Activated B cell treated with CpG ODN at 0.5 μM for 24 hours (primary cell): Measurements from ENCODE around the gene CEP295NL. TPM values are rescaled to one million over a fixed set of nuclear protein-coding genes. Genes with fewer than 3 reads are reported as not detected.
"Not testable (repeated sequence)": the region's sequence is repeated elsewhere in the genome, so short reads cannot be mapped to it uniquely, and the experiment has no call there.

Experiments used
- ATAC-seq: fragments of 200-7000 bp; cut with Tn5 transposase; one replicate; pipeline ENCODE4 v1.10.0; 2021; ENCODE audit warnings: low read depth, mild to moderate bottlenecking, moderate library complexity
- CTCF ChIA-PET: fragments of 350-600 bp; sonication (Branson Sonifier 250); formaldehyde crosslinking; loops from one replicate; lab custom pipeline; 2021; ENCODE audit warnings: antibody characterized with exemption; lab: Charles Lee
- POLR2A ChIA-PET: fragments of 350-600 bp; sonication (Branson Sonifier 250); formaldehyde crosslinking; loops from one replicate; lab custom pipeline; 2021; ENCODE audit warnings: antibody characterized with exemption; lab: Charles Lee
- DNase-seq: peaks from one replicate; pipeline ENCODE4 v3.0.0; 2022
- H3K27ac Mint-ChIP-seq: one replicate; pipeline ENCODE4 v1.8.0; 2020; ENCODE audit warnings: mixed read lengths
- H3K27me3 Mint-ChIP-seq: one replicate; pipeline ENCODE4 v1.8.0; 2021; ENCODE audit warnings: mixed read lengths
- H3K36me3 Mint-ChIP-seq: one replicate; pipeline ENCODE4 v1.8.0; 2021; ENCODE audit warnings: low read depth, mixed read lengths
- H3K4me1 Mint-ChIP-seq: one replicate; pipeline ENCODE4 v1.8.0; 2021; ENCODE audit warnings: mixed read lengths
- H3K4me3 Mint-ChIP-seq: one replicate; pipeline ENCODE4 v1.8.0; 2020; ENCODE audit warnings: mild to moderate bottlenecking, mixed read lengths
- H3K9me3 Mint-ChIP-seq: one replicate; pipeline ENCODE4 v1.8.0; 2020; ENCODE audit warnings: mixed read lengths
- CTCF ChIP-seq: fragments of 200-600 bp; IDR thresholded peaks from one replicate; pipeline ENCODE4 v1.8.0; 2022; ENCODE audit warnings: antibody characterized with exemption, mild to moderate bottlenecking
- intact Hi-C: fragments of 100-400 bp; cut with micrococcal nuclease; formaldehyde crosslinking; loops from one replicate; pipeline ENCODE4 v1.15.1; 2024
- total RNA-seq: library from RNA; stranded (reverse); gene quantifications from 2 replicates; pipeline ENCODE4 v1.2.3, GENCODE V29; 2022

Gene CEP295NL
- total RNA-seq, 1 donor from 2014 or later: 0.55 TPM

GRCh38 chr17:78870621-78871020 lies 32.4 kb downstream of the CEP295NL start:
- intact Hi-C loops: no loop called here
- Mint-ChIP-seq H3K4me3 (no peak overlapping the region), H3K27me3 (peaks cover 2% of the 10 kb centered on the region), H3K4me1 (peaks cover 3% of the 10 kb centered on the region), H3K36me3 (peaks cover 5% of the 10 kb centered on the region), H3K9me3 (no peaks in the 10 kb centered on the region), H3K27ac (no peak overlapping the region)
- CTCF ChIA-PET: no interaction called here
- no peak for TF ChIP-seq CTCF
- DNase-seq (no peak), ATAC-seq (no peak)
- POLR2A ChIA-PET: no interaction called here

- Mint-ChIP-seq H3K27ac (no peak overlapping the region), H3K27me3 (peaks cover 5% of the 10 kb centered on the region), H3K9me3 (no peaks in the 10 kb centered on the region), H3K4me1 (peaks cover 3% of the 10 kb centered on the region), H3K4me3 (no peak overlapping the region), H3K36me3 (peaks cover 5% of the 10 kb centered on the region)
- ATAC-seq: no peak
- no peak for TF ChIP-seq CTCF
- CTCF ChIA-PET: interaction anchor here (0.8 kb wide), 1 partner anchor 103 kb away, joined by 3 read pairs; no protein-coding TSS in a partner anchor
- DNase-seq: no peak
- intact Hi-C loops: no loop called here
- POLR2A ChIA-PET: interaction anchor here (0.7 kb wide), 1 partner anchor 961 kb away, joined by 4 read pairs; no protein-coding TSS in a partner anchor
Measured at GRCh38 chr17:78868391-78868790, 34.6 kb downstream of the CEP295NL start.

- not testable (repeated sequence) for H3K27ac Mint-ChIP-seq, H3K9me3 Mint-ChIP-seq
- CTCF ChIA-PET: interaction anchor here (1.0 to 4.1 kb wide), 7 partner anchors 19 to 104 kb away, joined by 3 to 54 read pairs (median 9); no protein-coding TSS in a partner anchor
Measured at GRCh38 chr17:78867046-78867445, 36.0 kb downstream of the CEP295NL start.

GRCh38 chr17:78865682-78866390 lies 37.2 kb downstream of the CEP295NL start:
- ChIA-PET CTCF (interaction anchor here (0.8 to 4.1 kb wide), 17 partner anchors 8 to 177 kb away, joined by 3 to 54 read pairs (median 3); partner anchors contain the start of gene LGALS3BP), POLR2A (interaction anchor here (0.6 to 1.1 kb wide), 6 partner anchors 10 to 1156 kb away, joined by 3 to 7 read pairs (median 4); partner anchors contain the start of gene TIMP2)
- peaks cover 5% of the 10 kb centered on the region for H3K36me3 Mint-ChIP-seq
- H3K4me3 Mint-ChIP-seq: no peak overlapping the region
- peaks cover 3% of the 10 kb centered on the region for H3K4me1 Mint-ChIP-seq
- DNase-seq (peak; percentile 66), ATAC-seq (peak; percentile 81)
- H3K27me3 Mint-ChIP-seq: peaks cover 5% of the 10 kb centered on the region
- TF ChIP-seq CTCF: peak; percentile 34
- no peak overlapping the region for H3K27ac Mint-ChIP-seq
- H3K9me3 Mint-ChIP-seq: no peaks in the 10 kb centered on the region
- intact Hi-C loops: loop anchor here (1.0 kb wide), 3 partner anchors 23 to 105 kb away; partner anchors contain the start of gene TIMP2

More at GRCh38 chr17:78867046-78867445, 36.0 kb downstream of the CEP295NL start:
- ATAC-seq, intact Hi-C loops, H3K4me3 Mint-ChIP-seq, POLR2A ChIA-PET, DNase-seq, H3K36me3 Mint-ChIP-seq, H3K4me1 Mint-ChIP-seq, H3K27me3 Mint-ChIP-seq: not testable (repeated sequence)

GRCh38 chr17:78864117-78864516 lies 38.9 kb downstream of the CEP295NL start:
- ChIA-PET POLR2A (no interaction called here), CTCF (interaction anchor here (1.3 to 4.1 kb wide), 2 partner anchors 25 to 107 kb away, joined by 8 to 40 read pairs; no protein-coding TSS in a partner anchor)
- DNase-seq (no peak), ATAC-seq (no peak)
- H3K27ac Mint-ChIP-seq: no peak overlapping the region
- H3K4me1 Mint-ChIP-seq: peaks cover 3% of the 10 kb centered on the region
- H3K9me3 Mint-ChIP-seq: no peaks in the 10 kb centered on the region
- TF ChIP-seq CTCF: no peak
- no peak overlapping the region for H3K4me3 Mint-ChIP-seq
- intact Hi-C loops: no loop called here
- H3K27me3 Mint-ChIP-seq: peaks cover 5% of the 10 kb centered on the region
- H3K36me3 Mint-ChIP-seq: no peaks in the 10 kb centered on the region
